H9 (cell line): ENCODE data around the gene TCIRG1. TPM values are rescaled to one million over a fixed set of nuclear protein-coding genes. Genes with fewer than 3 reads are reported as not detected.

Experiments
- DNase-seq: peaks from one replicate; pipeline ENCODE4 v3.0.0-alpha.2; 2017
- H2AFZ ChIP-seq: one replicate; pipeline ENCODE4 v1.6.1; 2013; ENCODE audit warnings: mild to moderate bottlenecking, low read length, control low read depth, moderate library complexity
- H2AK5ac ChIP-seq: 2 replicates; pipeline ENCODE4 v1.6.1; 2013; ENCODE audit warnings: low read length, control low read depth, mixed read lengths; ENCODE audit not compliant: insufficient read length
- H2BK120ac ChIP-seq: one replicate; pipeline ENCODE4 v1.6.1; 2013; ENCODE audit warnings: low read depth, mild to moderate bottlenecking, low read length, control low read depth, inconsistent platforms; ENCODE audit not compliant: poor library complexity, severe bottlenecking
- H2BK12ac ChIP-seq: 2 replicates; pipeline ENCODE4 v1.6.1; 2013; ENCODE audit warnings: low read length, control low read depth, mixed read lengths, low read depth; ENCODE audit not compliant: insufficient read length
- H2BK15ac ChIP-seq: 2 replicates; pipeline ENCODE4 v1.6.1; 2013; ENCODE audit warnings: low read depth, low read length, control low read depth
- H2BK20ac ChIP-seq: one replicate; pipeline ENCODE4 v1.6.1; 2013; ENCODE audit warnings: low read depth, mild to moderate bottlenecking, low read length, control low read depth, inconsistent platforms; ENCODE audit not compliant: poor library complexity, severe bottlenecking
- H2BK5ac ChIP-seq: 2 replicates; pipeline ENCODE4 v1.6.1; 2013; ENCODE audit warnings: low read length, control low read depth, mixed read lengths; ENCODE audit not compliant: insufficient read length
- H3K14ac ChIP-seq: 2 replicates; pipeline ENCODE4 v1.6.1; 2013; ENCODE audit warnings: low read length, control low read depth; ENCODE audit not compliant: insufficient read depth
- H3K18ac ChIP-seq: 2 replicates; pipeline ENCODE4 v1.6.1; 2013; ENCODE audit warnings: low read depth, mild to moderate bottlenecking, mixed read lengths, low read length, control low read depth; ENCODE audit not compliant: insufficient read length
- H3K23ac ChIP-seq: 2 replicates; pipeline ENCODE4 v1.6.1; 2013; ENCODE audit warnings: low read length, control low read depth, mixed read lengths, low read depth; ENCODE audit not compliant: insufficient read length
- H3K23me2 ChIP-seq: 2 replicates; pipeline ENCODE4 v1.6.1; 2013; ENCODE audit warnings: low read depth, mild to moderate bottlenecking, mixed read lengths, low read length, control low read depth; ENCODE audit not compliant: insufficient read length, poor library complexity, severe bottlenecking
- H3K27ac ChIP-seq: 2 replicates; pipeline ENCODE4 v1.5.1; 2013; ENCODE audit warnings: low read length, control low read depth, mixed read lengths, low read depth; ENCODE audit not compliant: insufficient read length
- H3K27me3 ChIP-seq: 2 replicates; pipeline ENCODE4 v1.6.1; 2013; ENCODE audit warnings: low read length, control low read depth, inconsistent platforms; ENCODE audit not compliant: insufficient read depth
- H3K4ac ChIP-seq: 2 replicates; pipeline ENCODE4 v1.6.1; 2013; ENCODE audit warnings: low read depth, mild to moderate bottlenecking, control low read depth, inconsistent platforms, low read length, moderate library complexity
- H3K4me1 ChIP-seq: 2 replicates; pipeline ENCODE4 v1.6.1; 2013; ENCODE audit warnings: low read length, control low read depth, inconsistent platforms; ENCODE audit not compliant: insufficient read depth
- H3K4me2 ChIP-seq: 2 replicates; pipeline ENCODE4 v1.6.1; 2013; ENCODE audit warnings: low read length, control low read depth, mixed read lengths; ENCODE audit not compliant: insufficient read length, insufficient read depth
- H3K56ac ChIP-seq: 2 replicates; pipeline ENCODE4 v1.6.1; 2013; ENCODE audit warnings: low read depth, mild to moderate bottlenecking, mixed read lengths, low read length, control low read depth; ENCODE audit not compliant: insufficient read length
- H3K79me1 ChIP-seq: 2 replicates; pipeline ENCODE4 v1.6.1; 2013; ENCODE audit warnings: low read depth, mild to moderate bottlenecking, moderate library complexity, low read length, control low read depth, inconsistent platforms; ENCODE audit not compliant: insufficient read depth, poor library complexity, severe bottlenecking
- H3K79me2 ChIP-seq: 2 replicates; pipeline ENCODE4 v1.6.1; 2013; ENCODE audit warnings: low read length, control low read depth, inconsistent platforms; ENCODE audit not compliant: insufficient read depth
- H3K9ac ChIP-seq: 2 replicates; pipeline ENCODE4 v1.6.1; 2013; ENCODE audit warnings: low read length, control low read depth, mixed read lengths; ENCODE audit not compliant: insufficient read length; ENCODE audit errors: extremely low read depth
- H3K9me3 ChIP-seq: one replicate; pipeline ENCODE4 v1.6.1; 2013; ENCODE audit warnings: low read depth, low read length, inconsistent platforms; ENCODE audit not compliant: control insufficient read depth
- H3T11ph ChIP-seq: one replicate; pipeline ENCODE4 v1.6.1; 2013; ENCODE audit warnings: mild to moderate bottlenecking, low read length, control low read depth, inconsistent platforms
- H4K20me1 ChIP-seq: one replicate; pipeline ENCODE4 v1.6.1; 2013; ENCODE audit not compliant: control insufficient read depth, insufficient read length, insufficient read depth
- H4K5ac ChIP-seq: 2 replicates; pipeline ENCODE4 v1.6.1; 2013; ENCODE audit warnings: low read depth, mild to moderate bottlenecking, mixed read lengths, low read length, control low read depth; ENCODE audit not compliant: insufficient read length
- H4K8ac ChIP-seq: replicated peaks from 2 replicates; pipeline ENCODE4 v1.6.1; 2013; ENCODE audit warnings: low read length, control low read depth, mixed read lengths, low read depth; ENCODE audit not compliant: insufficient read length
- H4K91ac ChIP-seq: 2 replicates; pipeline ENCODE4 v1.6.1; 2013; ENCODE audit warnings: low read depth, mild to moderate bottlenecking, moderate library complexity, mixed read lengths, low read length, control low read depth; ENCODE audit not compliant: insufficient read length
- H3K27ac Mint-ChIP-seq, 3 experiments: 2 replicates in 2 of 3; 3 replicates in 1 of 3; pipeline ENCODE4 v1.8.0; 2020 to 2021; ENCODE audit warnings: mixed read lengths in 3 of 3, mild to moderate bottlenecking in 1 of 3, moderate library complexity in 1 of 3
- H3K27me3 Mint-ChIP-seq: 2 replicates; pipeline ENCODE4 v1.8.0; 2021; ENCODE audit warnings: low read depth, mild to moderate bottlenecking, moderate library complexity, mixed read lengths
- H3K36me3 Mint-ChIP-seq, 3 experiments: 2 replicates in 2 of 3; 3 replicates in 1 of 3; pipeline ENCODE4 v1.8.0; 2020 to 2021; ENCODE audit warnings: low read depth in 3 of 3, mixed read lengths in 3 of 3; ENCODE audit not compliant: insufficient read depth in 1 of 3
- H3K4me1 Mint-ChIP-seq, 2 experiments: 2 replicates each; pipeline ENCODE4 v1.8.0; 2020; ENCODE audit warnings: mixed read lengths in 2 of 2
- H3K4me3 Mint-ChIP-seq, 2 experiments: 2 replicates in 1 of 2; 3 replicates in 1 of 2; pipeline ENCODE4 v1.8.0; 2020 to 2021; ENCODE audit warnings: mild to moderate bottlenecking in 2 of 2, mixed read lengths in 2 of 2, moderate library complexity in 1 of 2
- H3K9me3 Mint-ChIP-seq, 2 experiments: 2 replicates in 1 of 2; 3 replicates in 1 of 2; pipeline ENCODE4 v1.8.0; 2020; ENCODE audit warnings: mild to moderate bottlenecking in 2 of 2, mixed read lengths in 2 of 2, moderate library complexity in 1 of 2
- WGBS: extraction: QIAGEN DNeasy Blood & Tissue Kit; methylation state at CpG from one replicate; pipeline ENCODE4 v1.1.7; 2013; ENCODE audit warnings: missing lambda C conversion rate, low lambda C conversion rate, mixed read lengths; ENCODE audit not compliant: insufficient read length; ENCODE audit errors: extremely low coverage; 5-methylcytosine and 5-hydroxymethylcytosine counted together
- total RNA-seq: library from RNA; stranded (reverse); gene quantifications from 2 replicates; pipeline ENCODE4 v1.2.1, GENCODE V29; 2021
- TF ChIP-seq, protein P1 (sequence below): fragments of 200-600 bp; sonication (generic); conservative IDR thresholded peaks from 3 replicates; pipeline ENCODE4 v1.8.0; 2021; ENCODE audit warnings: antibody characterized with exemption, mild to moderate bottlenecking

TCIRG1 gene
- total RNA-seq, 1 experiment from 2014 or later = 24.4 TPM

DNA sequence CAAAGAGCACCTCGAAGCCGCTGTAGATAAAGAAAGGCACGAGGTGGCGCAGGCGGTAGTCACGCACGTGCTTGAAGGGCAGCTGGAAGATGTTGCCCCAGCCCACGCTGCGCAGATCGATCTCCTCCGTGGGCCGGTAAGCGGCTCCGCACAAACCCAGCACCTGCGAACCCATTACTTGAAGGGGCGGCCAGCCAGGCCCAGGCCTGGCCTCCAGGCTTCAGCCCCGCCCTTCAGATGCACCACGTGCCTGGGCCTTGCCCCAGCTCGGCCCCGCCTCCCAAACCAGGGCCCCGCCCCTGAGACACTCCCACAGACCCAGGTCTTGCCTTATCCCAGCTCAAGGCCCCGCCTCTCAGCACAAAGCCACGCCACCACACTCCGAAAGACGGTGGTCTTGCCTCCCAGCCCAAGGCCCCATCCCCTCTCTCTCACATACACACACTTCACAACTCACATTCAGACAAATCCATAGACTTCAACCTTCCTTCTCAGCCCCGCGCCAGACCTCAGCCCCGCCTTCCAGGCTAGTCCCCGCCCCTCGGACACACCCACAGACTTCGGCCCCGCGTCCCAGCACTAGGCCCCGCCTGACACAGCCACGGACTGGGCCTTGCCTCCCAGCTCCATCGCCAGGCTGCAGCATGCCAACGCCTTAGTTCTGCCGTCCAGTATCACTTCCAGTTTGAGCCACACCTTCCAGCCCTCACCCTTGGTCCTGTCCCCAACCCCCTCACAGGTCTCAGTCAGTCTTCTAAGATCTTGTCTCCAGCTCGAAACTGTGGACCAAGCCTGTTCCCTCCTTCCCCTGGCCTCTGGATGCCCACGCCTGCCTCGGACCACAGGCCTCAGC is 42.0 kb upstream of the TCIRG1 start:
- Histone ChIP-seq H3K56ac (no peak overlapping the region), H3K27me3 (no peaks in the 10 kb centered on the region), H3T11ph (no peak overlapping the region), H3K4me1 (no peaks in the 10 kb centered on the region; the same call in 1 of the 2 replicates), H4K5ac (no peak overlapping the region), H3K79me2 (no peaks in the 10 kb centered on the region), H2AFZ (no peak overlapping the region), H3K23me2 (no peaks in the 10 kb centered on the region), H3K27ac (no peak overlapping the region), H2BK12ac (no peak overlapping the region), H3K14ac (no peak overlapping the region), H3K9me3 (no peaks in the 10 kb centered on the region), H3K9ac (no peak overlapping the region), H3K23ac (no peak overlapping the region), H2BK120ac (no peak overlapping the region), H4K20me1 (no peaks in the 10 kb centered on the region), H3K79me1 (no peaks in the 10 kb centered on the region), H4K8ac (no peak overlapping the region), H4K91ac (no peak overlapping the region), H2AK5ac (no peak overlapping the region), H2BK15ac (no peak overlapping the region), H3K18ac (peak overlapping the region; percentile 52), H2BK5ac (no peak overlapping the region), H3K4ac (no peak overlapping the region), H3K4me2 (peak overlapping the region; percentile 51), H2BK20ac (no peak overlapping the region)
- H3K27ac Mint-ChIP-seq = peak overlapping the region; percentile 41 to 92 (median 86)
- peak overlapping the region; percentile 71 to 87 for H3K4me3 Mint-ChIP-seq
- H3K9me3 Mint-ChIP-seq = no peaks in the 10 kb centered on the region
- H3K4me1 Mint-ChIP-seq = peaks cover 16 to 17% of the 10 kb centered on the region in 2 experiments
- peaks cover 9% of the 10 kb centered on the region for H3K27me3 Mint-ChIP-seq
- TF ChIP-seq, protein P1, sequence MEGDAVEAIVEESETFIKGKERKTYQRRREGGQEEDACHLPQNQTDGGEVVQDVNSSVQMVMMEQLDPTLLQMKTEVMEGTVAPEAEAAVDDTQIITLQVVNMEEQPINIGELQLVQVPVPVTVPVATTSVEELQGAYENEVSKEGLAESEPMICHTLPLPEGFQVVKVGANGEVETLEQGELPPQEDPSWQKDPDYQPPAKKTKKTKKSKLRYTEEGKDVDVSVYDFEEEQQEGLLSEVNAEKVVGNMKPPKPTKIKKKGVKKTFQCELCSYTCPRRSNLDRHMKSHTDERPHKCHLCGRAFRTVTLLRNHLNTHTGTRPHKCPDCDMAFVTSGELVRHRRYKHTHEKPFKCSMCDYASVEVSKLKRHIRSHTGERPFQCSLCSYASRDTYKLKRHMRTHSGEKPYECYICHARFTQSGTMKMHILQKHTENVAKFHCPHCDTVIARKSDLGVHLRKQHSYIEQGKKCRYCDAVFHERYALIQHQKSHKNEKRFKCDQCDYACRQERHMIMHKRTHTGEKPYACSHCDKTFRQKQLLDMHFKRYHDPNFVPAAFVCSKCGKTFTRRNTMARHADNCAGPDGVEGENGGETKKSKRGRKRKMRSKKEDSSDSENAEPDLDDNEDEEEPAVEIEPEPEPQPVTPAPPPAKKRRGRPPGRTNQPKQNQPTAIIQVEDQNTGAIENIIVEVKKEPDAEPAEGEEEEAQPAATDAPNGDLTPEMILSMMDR = no peak
- WGBS = no CpG with 5 or more reads among the region's 41 CpGs
- peak; percentile 97 for DNase-seq
- peaks cover 0 to 6% (median 4%) of the 10 kb centered on the region in 3 experiments; a peak in 3 of 7 replicates for H3K36me3 Mint-ChIP-seq
